LNCaP clone FGC (cell line): ENCODE data around the gene CNST.
"Not testable (repeated sequence)": the region's sequence is repeated elsewhere in the genome, so short reads cannot be mapped to it uniquely, and the experiment has no call there.

Source experiments
- DNase-seq: peaks from one replicate; pipeline ENCODE4 v3.0.0-alpha.2; 2011; ENCODE audit warnings: low read depth
- H3K4me3 ChIP-seq: 2 replicates; pipeline ENCODE4 v1.5.1; 2011; ENCODE audit warnings: mild to moderate bottlenecking, low read depth, low read length, control low read depth
- CTCF ChIP-seq: IDR thresholded peaks from 2 replicates; pipeline ENCODE4 v1.5.1; 2012; ENCODE audit warnings: mild to moderate bottlenecking; ENCODE audit not compliant: control insufficient read depth, insufficient read depth; ENCODE audit errors: extremely low read depth

CNST gene

GRCh38 chr1:246592695-246593094 is 26.4 kb downstream of the CNST start:
- DNase-seq: no peak
- no peak overlapping the region for H3K4me3 ChIP-seq
- TF ChIP-seq CTCF: no peak

GRCh38 chr1:246595146-246595545 is 28.9 kb downstream of the CNST start:
- no peak overlapping the region for H3K4me3 ChIP-seq
- TF ChIP-seq CTCF: no peak
- no peak for DNase-seq

- peak; percentile 97 for DNase-seq
- TF ChIP-seq CTCF: no peak
- no peak overlapping the region for H3K4me3 ChIP-seq
Observed at GRCh38 chr1:246597340-246597739, 31.1 kb downstream of the CNST start.

- H3K4me3 ChIP-seq: no peak overlapping the region
- no peak for DNase-seq
- TF ChIP-seq CTCF: no peak
Observed at GRCh38 chr1:246597971-246598370, 31.7 kb downstream of the CNST start.

GRCh38 chr1:246599315-246599714 is 33.1 kb downstream of the CNST start:
- H3K4me3 ChIP-seq: no peak overlapping the region
- TF ChIP-seq CTCF: no peak
- no peak for DNase-seq

GRCh38 chr1:246600579-246600978 is 34.3 kb downstream of the CNST start:
- no peak for TF ChIP-seq CTCF
- DNase-seq: peak; percentile 66
- H3K4me3 ChIP-seq: no peak overlapping the region

GRCh38 chr1:246602194-246602593 is 35.9 kb downstream of the CNST start:
- no peak overlapping the region for H3K4me3 ChIP-seq
- TF ChIP-seq CTCF: no peak
- no peak for DNase-seq

- not testable (repeated sequence) for H3K4me3 ChIP-seq, DNase-seq
Observed at GRCh38 chr1:246605231-246605630, 39.0 kb downstream of the CNST start.
